HG03354 (cell line): ENCODE results near the gene FYCO1.

Experiments used
- ATAC-seq: cut with Tn5 transposase; IDR thresholded peaks from one replicate; pipeline ENCODE4 v1.9.1; 2021; ENCODE audit warnings: mild to moderate bottlenecking; ENCODE audit not compliant: unreplicated experiment, poor library complexity, severe bottlenecking

Gene FYCO1

GRCh38 chr3:45986303-45986982 lies 9.2 kb downstream of the FYCO1 start:
- ATAC-seq = no peak

GRCh38 chr3:45985532-45986302 lies 9.9 kb downstream of the FYCO1 start:
- ATAC-seq = no peak

GRCh38 chr3:45984331-45985312 lies 11.0 kb downstream of the FYCO1 start:
- ATAC-seq = no peak

- no peak for ATAC-seq
These were observed 11.9 kb downstream of the FYCO1 start for GRCh38 chr3:45983770-45984169.

- no peak for ATAC-seq
These were observed 14.1 kb downstream of the FYCO1 start for GRCh38 chr3:45981346-45982074.

GRCh38 chr3:45980819-45981218 lies 14.8 kb downstream of the FYCO1 start:
- ATAC-seq = no peak

GRCh38 chr3:45980229-45980813 lies 15.3 kb downstream of the FYCO1 start:
- ATAC-seq = no peak

GRCh38 chr3:45979378-45979777 lies 16.2 kb downstream of the FYCO1 start:
- ATAC-seq = no peak

GRCh38 chr3:45978006-45978761 lies 17.4 kb downstream of the FYCO1 start:
- no peak for ATAC-seq

GRCh38 chr3:45976191-45977091 lies 19.2 kb downstream of the FYCO1 start:
- no peak for ATAC-seq

GRCh38 chr3:45975686-45976085 lies 19.9 kb downstream of the FYCO1 start:
- ATAC-seq = no peak

GRCh38 chr3:45974686-45975085 lies 20.9 kb downstream of the FYCO1 start:
- no peak for ATAC-seq

- ATAC-seq = no peak
These were observed 22.9 kb downstream of the FYCO1 start for GRCh38 chr3:45972534-45973402.

GRCh38 chr3:45969953-45970352 lies 25.7 kb downstream of the FYCO1 start:
- ATAC-seq = no peak

- ATAC-seq = no peak
These were observed 26.5 kb downstream of the FYCO1 start for GRCh38 chr3:45969116-45969515.

GRCh38 chr3:45968706-45969105 lies 26.9 kb downstream of the FYCO1 start:
- ATAC-seq = no peak

- no peak for ATAC-seq
These were observed 27.5 kb downstream of the FYCO1 start for GRCh38 chr3:45968149-45968548.
